Vagina (tissue), 2 donors: ENCODE data around the gene LRFN3.

Source experiments
- CTCF ChIP-seq, 3 experiments: fragments of 450-650 bp in 2 of 3; fragments of 200-600 bp in 1 of 3; sonication (generic) in 1 of 3; IDR thresholded peaks; one replicate each; pipeline ENCODE4 v1.5.1; 2017 to 2019; ENCODE audit warnings: antibody characterized with exemption in 3 of 3, mild to moderate bottlenecking in 2 of 3, moderate library complexity in 2 of 3
- POLR2AphosphoS5 ChIP-seq, 2 donors: sonication (generic); formaldehyde crosslinking; IDR thresholded peaks; one replicate each; pipeline ENCODE4 v1.9.0; 2017; ENCODE audit warnings: antibody characterized with exemption in 2 of 2, mild to moderate bottlenecking in 2 of 2, low read depth in 1 of 2; ENCODE audit not compliant: insufficient read depth in 1 of 2

GRCh38 chr19:35943321-35944301 lies 7.4 kb downstream of the LRFN3 start:
- TF ChIP-seq CTCF (IDR thresholded peaks at IDR 0.05) (no peak), POLR2AphosphoS5 (IDR thresholded peaks at IDR 0.05; ENCODE audit: insufficient read depth in 1 of 2, low read depth in 1 of 2) (no peak)
